ENCODE results near the gene SLC43A2.
"Not testable (repeated sequence)": the region's sequence is repeated elsewhere in the genome, so short reads cannot be mapped to it uniquely, and the experiment has no call there.

The SLC43A2 gene

GRCh38 chr17:1563786-1564613 lies 64.6 kb downstream of the SLC43A2 start:
- CTCF ChIA-PET, result interaction anchor here (1.3 to 3.3 kb wide), 2 partner anchors 10 to 66 kb away, joined by 3 to 16 read pairs; no protein-coding TSS in a partner anchor
- TF ChIP-seq, protein P1, sequence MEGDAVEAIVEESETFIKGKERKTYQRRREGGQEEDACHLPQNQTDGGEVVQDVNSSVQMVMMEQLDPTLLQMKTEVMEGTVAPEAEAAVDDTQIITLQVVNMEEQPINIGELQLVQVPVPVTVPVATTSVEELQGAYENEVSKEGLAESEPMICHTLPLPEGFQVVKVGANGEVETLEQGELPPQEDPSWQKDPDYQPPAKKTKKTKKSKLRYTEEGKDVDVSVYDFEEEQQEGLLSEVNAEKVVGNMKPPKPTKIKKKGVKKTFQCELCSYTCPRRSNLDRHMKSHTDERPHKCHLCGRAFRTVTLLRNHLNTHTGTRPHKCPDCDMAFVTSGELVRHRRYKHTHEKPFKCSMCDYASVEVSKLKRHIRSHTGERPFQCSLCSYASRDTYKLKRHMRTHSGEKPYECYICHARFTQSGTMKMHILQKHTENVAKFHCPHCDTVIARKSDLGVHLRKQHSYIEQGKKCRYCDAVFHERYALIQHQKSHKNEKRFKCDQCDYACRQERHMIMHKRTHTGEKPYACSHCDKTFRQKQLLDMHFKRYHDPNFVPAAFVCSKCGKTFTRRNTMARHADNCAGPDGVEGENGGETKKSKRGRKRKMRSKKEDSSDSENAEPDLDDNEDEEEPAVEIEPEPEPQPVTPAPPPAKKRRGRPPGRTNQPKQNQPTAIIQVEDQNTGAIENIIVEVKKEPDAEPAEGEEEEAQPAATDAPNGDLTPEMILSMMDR (IDR thresholded peaks at IDR 0.05; ENCODE audit: insufficient read depth, low read length, missing control alignments), result no peak
- POLR2A ChIA-PET, result interaction anchor here (0.6 kb wide), 1 partner anchor 103 kb away, joined by 3 read pairs; no protein-coding TSS in a partner anchor
- DNase-seq (ENCODE audit: low read depth, low spot score), result no peak
- H3K4me3 ChIP-seq (ENCODE audit: low read depth, low read length), result no peak overlapping the region

DNA sequence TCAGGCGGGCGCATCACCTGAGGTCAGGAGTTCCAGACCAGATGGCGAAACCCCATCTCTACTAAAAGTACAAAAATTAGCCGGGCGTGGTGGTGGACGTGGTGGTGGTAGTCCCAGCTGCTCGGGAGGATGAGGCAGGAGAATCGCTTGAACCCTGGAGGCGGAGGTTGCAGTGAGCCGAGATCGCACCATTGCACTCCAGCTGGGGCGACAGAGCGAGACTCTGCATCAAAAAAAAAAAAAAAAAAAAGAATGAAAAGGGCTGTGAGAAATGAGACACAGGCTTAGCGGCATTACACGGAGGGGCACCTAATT lies 65.2 kb downstream of the SLC43A2 start:
- CTCF ChIA-PET, result interaction anchor here (3.3 kb wide), 1 partner anchor 10 kb away, joined by 16 read pairs; no protein-coding TSS in a partner anchor
- H3K4me3 ChIP-seq (ENCODE audit: low read depth, low read length); DNase-seq (ENCODE audit: low read depth, low spot score); POLR2A ChIA-PET: not testable (repeated sequence)

DNA sequence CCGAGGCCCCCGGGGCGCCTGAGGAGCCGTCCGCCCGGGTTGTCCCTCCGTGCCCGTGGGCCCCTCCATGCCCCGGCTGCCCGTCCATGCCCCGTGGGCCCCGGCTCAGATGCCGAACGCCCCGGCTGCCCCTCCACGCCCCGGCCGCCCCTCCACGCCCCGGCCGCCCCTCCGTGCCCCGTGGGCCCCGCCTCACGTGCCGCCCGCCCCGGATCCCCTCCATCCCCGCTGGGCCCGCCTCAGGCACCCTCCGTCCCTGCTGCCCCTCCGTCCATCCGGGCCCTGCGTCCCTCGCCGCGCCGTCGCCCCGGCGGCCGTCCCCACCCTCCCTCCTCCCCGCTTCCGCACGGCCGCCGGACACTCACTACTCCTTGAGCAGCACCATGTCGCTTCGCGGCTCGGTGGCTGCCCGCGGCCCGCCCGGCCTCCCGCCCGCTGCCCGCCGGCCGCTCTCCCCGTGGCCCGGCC lies 66.4 kb downstream of the SLC43A2 start:
- ChIA-PET CTCF (interaction anchor here (1.1 to 3.3 kb wide), 5 partner anchors 9 to 56 kb away, joined by 4 to 16 read pairs (median 4); no protein-coding TSS in a partner anchor), POLR2A (no interaction called here)
- DNase-seq (ENCODE audit: low read depth, low spot score), result no peak
- TF ChIP-seq, protein P1 (IDR thresholded peaks at IDR 0.05; ENCODE audit: insufficient read depth, low read length, missing control alignments), result no peak
- peak overlapping the region; percentile 74 for H3K4me3 ChIP-seq (ENCODE audit: low read depth, low read length)

- ChIA-PET POLR2A (no interaction called here), CTCF (interaction anchor here (0.7 to 1.9 kb wide), 9 partner anchors 9 to 87 kb away, joined by 3 to 11 read pairs (median 4); no protein-coding TSS in a partner anchor)
- peak overlapping the region; percentile 74 for H3K4me3 ChIP-seq (ENCODE audit: low read depth, low read length)
- DNase-seq (ENCODE audit: low read depth, low spot score), result no peak
- TF ChIP-seq, protein P1 (IDR thresholded peaks at IDR 0.05; ENCODE audit: insufficient read depth, low read length, missing control alignments), result peak; percentile 35
These were observed 67.0 kb downstream of the SLC43A2 start for GRCh38 chr17:1561420-1562175.

- CTCF ChIA-PET, result interaction anchor here (0.7 to 1.9 kb wide), 9 partner anchors 9 to 88 kb away, joined by 3 to 11 read pairs (median 4); no protein-coding TSS in a partner anchor
- TF ChIP-seq, protein P1 (IDR thresholded peaks at IDR 0.05; ENCODE audit: insufficient read depth, low read length, missing control alignments), result no peak
- DNase-seq (ENCODE audit: low read depth, low spot score), result no peak
- POLR2A ChIA-PET, result no interaction called here
- H3K4me3 ChIP-seq (ENCODE audit: low read depth, low read length), result peak overlapping the region; percentile 74
These were observed 67.7 kb downstream of the SLC43A2 start for GRCh38 chr17:1560858-1561355.

DNA sequence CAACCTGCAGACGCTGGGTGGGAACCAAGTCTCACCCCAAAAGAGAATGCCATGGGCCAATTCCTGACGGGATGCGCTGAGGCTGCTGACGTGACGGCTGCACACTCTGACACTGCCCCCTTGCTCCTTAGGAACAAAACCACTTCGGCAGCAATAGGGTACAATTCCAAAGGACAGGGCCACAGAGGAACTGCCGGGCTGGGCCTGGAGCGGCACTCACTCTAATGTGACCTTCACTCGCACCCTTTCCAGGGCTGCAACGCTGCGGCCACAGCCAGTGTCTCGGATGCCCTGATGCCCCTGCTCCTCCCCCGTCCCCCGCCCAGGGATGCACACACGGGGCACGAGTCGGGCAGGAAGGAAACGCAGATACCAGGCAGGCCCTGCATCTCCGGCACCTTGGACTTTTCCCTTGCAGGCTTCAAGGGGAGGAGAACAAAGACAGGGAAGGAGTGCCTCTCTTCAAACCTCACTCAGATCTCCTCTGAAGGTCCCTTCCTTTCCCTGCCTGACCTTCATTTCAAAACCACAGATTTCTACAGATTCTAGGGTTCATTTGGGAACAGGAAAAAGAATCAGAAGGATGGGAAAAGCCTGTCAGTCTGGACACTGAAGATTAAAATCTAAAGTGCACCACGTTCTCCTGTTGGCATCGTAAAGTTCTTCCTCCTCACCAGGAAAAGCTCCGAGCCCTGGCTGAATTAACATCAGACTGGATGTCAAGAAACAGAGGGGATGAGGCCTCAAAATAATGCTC lies 68.4 kb downstream of the SLC43A2 start:
- CTCF ChIA-PET, result interaction anchor here (0.9 to 1.9 kb wide), 6 partner anchors 8 to 88 kb away, joined by 3 to 11 read pairs (median 7); no protein-coding TSS in a partner anchor
- no peak for DNase-seq (ENCODE audit: low read depth, low spot score)
- POLR2A ChIA-PET, result no interaction called here
- TF ChIP-seq, protein P1 (IDR thresholded peaks at IDR 0.05; ENCODE audit: insufficient read depth, low read length, missing control alignments), result no peak
- H3K4me3 ChIP-seq (ENCODE audit: low read depth, low read length), result no peak overlapping the region; the same call in 1 of the 2 replicates

All from AG04449 (cell line).